Epithelial cell of proximal tubule (primary cell): Measurements from ENCODE around the gene ZNF576. TPM values are rescaled to one million over a fixed set of nuclear protein-coding genes. Genes with fewer than 3 reads are reported as not detected.
"Not testable (repeated sequence)": the region's sequence is repeated elsewhere in the genome, so short reads cannot be mapped to it uniquely, and the experiment has no call there.

ENCODE experiments used
- DNase-seq: peaks from one replicate; pipeline ENCODE4 v3.0.0-alpha.2; 2011; ENCODE audit warnings: low read depth
- H3K4me3 ChIP-seq: 2 replicates; pipeline ENCODE4 v1.5.1; 2011; ENCODE audit warnings: low read depth, mild to moderate bottlenecking, low read length
- total RNA-seq: library from RNA; depleted of rRNA; stranded (reverse); fragments of >200 nt; gene quantifications from 2 replicates; pipeline ENCODE4 v1.2.3, GENCODE V29; 2015
- TF ChIP-seq, protein P1 (sequence below): conservative IDR thresholded peaks from 2 replicates; pipeline ENCODE4 v1.5.1; 2012; ENCODE audit warnings: low read depth, mild to moderate bottlenecking, low read length

ZNF576 gene
- total RNA-seq, 1 donor from 2014 or later = 6.9 TPM

DNA sequence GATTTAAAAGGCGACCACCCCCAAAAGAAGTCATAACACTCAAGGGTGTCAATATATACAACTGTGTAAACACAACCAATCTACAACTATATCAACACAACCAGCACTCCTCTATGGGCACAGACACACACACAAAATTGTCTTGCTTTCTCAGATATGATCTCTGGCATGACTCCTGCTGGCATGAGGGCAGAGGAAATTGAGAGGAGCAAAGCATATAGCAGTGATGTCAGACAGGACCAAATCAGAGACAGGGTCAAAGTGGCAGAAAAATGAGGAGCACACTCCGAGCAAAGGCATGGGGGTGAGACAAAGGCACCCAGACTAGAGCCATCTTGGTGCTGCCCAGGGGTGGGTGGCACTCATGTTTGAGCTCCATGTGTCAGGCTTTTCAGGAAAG lies 10.0 kb upstream of the ZNF576 start:
- TF ChIP-seq, protein P1, sequence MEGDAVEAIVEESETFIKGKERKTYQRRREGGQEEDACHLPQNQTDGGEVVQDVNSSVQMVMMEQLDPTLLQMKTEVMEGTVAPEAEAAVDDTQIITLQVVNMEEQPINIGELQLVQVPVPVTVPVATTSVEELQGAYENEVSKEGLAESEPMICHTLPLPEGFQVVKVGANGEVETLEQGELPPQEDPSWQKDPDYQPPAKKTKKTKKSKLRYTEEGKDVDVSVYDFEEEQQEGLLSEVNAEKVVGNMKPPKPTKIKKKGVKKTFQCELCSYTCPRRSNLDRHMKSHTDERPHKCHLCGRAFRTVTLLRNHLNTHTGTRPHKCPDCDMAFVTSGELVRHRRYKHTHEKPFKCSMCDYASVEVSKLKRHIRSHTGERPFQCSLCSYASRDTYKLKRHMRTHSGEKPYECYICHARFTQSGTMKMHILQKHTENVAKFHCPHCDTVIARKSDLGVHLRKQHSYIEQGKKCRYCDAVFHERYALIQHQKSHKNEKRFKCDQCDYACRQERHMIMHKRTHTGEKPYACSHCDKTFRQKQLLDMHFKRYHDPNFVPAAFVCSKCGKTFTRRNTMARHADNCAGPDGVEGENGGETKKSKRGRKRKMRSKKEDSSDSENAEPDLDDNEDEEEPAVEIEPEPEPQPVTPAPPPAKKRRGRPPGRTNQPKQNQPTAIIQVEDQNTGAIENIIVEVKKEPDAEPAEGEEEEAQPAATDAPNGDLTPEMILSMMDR = no peak
- no peak overlapping the region for H3K4me3 ChIP-seq
- DNase-seq = no peak

- H3K4me3 ChIP-seq, DNase-seq: not testable (repeated sequence)
These were observed 9.4 kb upstream of the ZNF576 start for GRCh38 chr19:43587029-43587428.

GRCh38 chr19:43589277-43589676 lies 7.1 kb upstream of the ZNF576 start:
- H3K4me3 ChIP-seq = no peak overlapping the region
- TF ChIP-seq, protein P1 = no peak
- no peak for DNase-seq

GRCh38 chr19:43589678-43590077 lies 6.7 kb upstream of the ZNF576 start:
- H3K4me3 ChIP-seq = no peak overlapping the region
- TF ChIP-seq, protein P1 = no peak
- DNase-seq = no peak

- no peak overlapping the region for H3K4me3 ChIP-seq
- DNase-seq = no peak
- TF ChIP-seq, protein P1 = no peak
These were observed 4.3 kb upstream of the ZNF576 start for GRCh38 chr19:43591904-43592772.

- H3K4me3 ChIP-seq = no peak overlapping the region
- TF ChIP-seq, protein P1 = no peak
- no peak for DNase-seq
These were observed 3.5 kb upstream of the ZNF576 start for GRCh38 chr19:43592800-43593350.

- H3K4me3 ChIP-seq = peak overlapping the region; percentile 80
- TF ChIP-seq, protein P1 = no peak
- DNase-seq = no peak
These were observed 2.2 kb upstream of the ZNF576 start for GRCh38 chr19:43594081-43594697.
